Measurements from ENCODE around the gene C1QL4.

- no peak for TF ChIP-seq CTCF (IDR thresholded peaks at IDR 0.05)
- TF ChIP-seq POLR2A (IDR thresholded peaks at IDR 0.05), result no peak
Observed at GRCh38 chr12:49293056-49293956, 43.7 kb downstream of the C1QL4 start.

Data from heart left ventricle (tissue), 13 donors.